DND-41 (cell line): ENCODE data around the gene KCTD18.

Experiments
- ATAC-seq: fragments of 200-7000 bp; cut with Tn5 transposase; 3 replicates; pipeline ENCODE4 v1.9.1; 2021; ENCODE audit warnings: low read depth; ENCODE audit not compliant: insufficient read depth
- DNase-seq: peaks from one replicate; pipeline ENCODE4 v3.0.0-alpha.2; 2020
- H2AFZ ChIP-seq: 2 replicates; pipeline ENCODE4 v1.6.0; 2012; ENCODE audit warnings: low read depth, low read length
- H3K27ac ChIP-seq: 2 replicates; pipeline ENCODE4 v1.5.1; 2012; ENCODE audit warnings: low read length, inconsistent platforms
- H3K27me3 ChIP-seq: fragments of 200-600 bp; sonication (generic); 2 replicates; pipeline ENCODE4 v1.6.0; 2012; ENCODE audit warnings: low read length, mild to moderate bottlenecking, inconsistent platforms; ENCODE audit not compliant: insufficient read depth, poor library complexity
- H3K36me3 ChIP-seq: 2 replicates; pipeline ENCODE4 v1.5.1; 2012; ENCODE audit warnings: low read length, inconsistent platforms; ENCODE audit not compliant: insufficient read depth
- H3K4me1 ChIP-seq: 2 replicates; pipeline ENCODE4 v1.5.1; 2012; ENCODE audit warnings: mild to moderate bottlenecking, low read length; ENCODE audit not compliant: insufficient read depth
- H3K4me2 ChIP-seq: 2 replicates; pipeline ENCODE4 v1.6.0; 2012; ENCODE audit warnings: mild to moderate bottlenecking, moderate library complexity, low read length, inconsistent platforms; ENCODE audit not compliant: insufficient read depth
- H3K4me3 ChIP-seq, 2 experiments: fragments of 200-600 bp in 1 of 2; shearing (Covaris generic) in 1 of 2; 2 replicates each; pipeline ENCODE4 v1.5.1; 2012 to 2016; ENCODE audit warnings: inconsistent platforms in 2 of 2, low read length in 2 of 2, mild to moderate bottlenecking in 2 of 2, low read depth in 1 of 2, moderate library complexity in 1 of 2
- H3K79me2 ChIP-seq: 2 replicates; pipeline ENCODE4 v1.6.0; 2012; ENCODE audit warnings: low read length, inconsistent platforms; ENCODE audit not compliant: insufficient read depth
- H3K9ac ChIP-seq: 2 replicates; pipeline ENCODE4 v1.6.0; 2012; ENCODE audit warnings: low read depth, mild to moderate bottlenecking, inconsistent platforms, low read length, moderate library complexity
- H3K9me3 ChIP-seq: 2 replicates; pipeline ENCODE4 v1.5.1; 2012; ENCODE audit warnings: low read length, moderate library complexity, mild to moderate bottlenecking, inconsistent platforms; ENCODE audit not compliant: insufficient read depth, severe bottlenecking
- H4K20me1 ChIP-seq: 2 replicates; pipeline ENCODE4 v1.6.0; 2012; ENCODE audit warnings: low read length; ENCODE audit not compliant: insufficient read depth
- EZH2 ChIP-seq: IDR thresholded peaks from 3 replicates; pipeline ENCODE4 v1.6.1; 2012; ENCODE audit warnings: borderline replicate concordance, low read depth, mild to moderate bottlenecking, moderate library complexity, low read length, inconsistent platforms; ENCODE audit not compliant: severe bottlenecking
- TF ChIP-seq, protein P1 (sequence below): IDR thresholded peaks from 2 replicates; pipeline ENCODE4 v1.5.1; 2012; ENCODE audit warnings: borderline replicate concordance, low read length, moderate library complexity, mild to moderate bottlenecking; ENCODE audit not compliant: poor library complexity, severe bottlenecking; ENCODE audit errors: extremely low read depth

The KCTD18 gene

DNA sequence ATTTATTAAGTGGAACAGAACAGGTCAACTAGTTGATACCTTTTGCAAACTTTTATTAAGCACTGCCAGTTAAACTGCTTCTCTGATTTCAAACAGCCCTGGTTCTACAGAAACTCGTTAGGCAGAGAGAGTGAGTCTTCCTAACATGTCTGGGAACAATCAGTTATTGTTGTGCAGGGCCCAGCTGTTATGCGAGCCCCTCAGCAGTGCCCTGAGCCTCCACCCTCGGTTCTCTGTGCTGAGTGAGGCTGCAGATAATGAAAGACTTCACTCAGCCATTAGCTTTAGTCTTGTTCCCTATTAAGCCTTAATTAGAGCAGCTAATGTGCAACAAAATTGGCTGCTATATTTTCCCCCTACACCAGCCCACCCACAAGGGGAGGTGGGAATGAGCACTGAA is 39.6 kb downstream of the KCTD18 start:
- Histone ChIP-seq H3K27me3 (peaks cover 7% of the 10 kb centered on the region), H4K20me1 (no peaks in the 10 kb centered on the region), H3K79me2 (no peaks in the 10 kb centered on the region), H3K9ac (no peak overlapping the region), H3K9me3 (no peaks in the 10 kb centered on the region), H3K4me1 (no peaks in the 10 kb centered on the region), H3K4me2 (no peak overlapping the region), H2AFZ (no peak overlapping the region), H3K36me3 (no peaks in the 10 kb centered on the region), H3K4me3 (no peak overlapping the region), H3K27ac (no peak overlapping the region)
- no peak for ATAC-seq
- TF ChIP-seq, protein P1, sequence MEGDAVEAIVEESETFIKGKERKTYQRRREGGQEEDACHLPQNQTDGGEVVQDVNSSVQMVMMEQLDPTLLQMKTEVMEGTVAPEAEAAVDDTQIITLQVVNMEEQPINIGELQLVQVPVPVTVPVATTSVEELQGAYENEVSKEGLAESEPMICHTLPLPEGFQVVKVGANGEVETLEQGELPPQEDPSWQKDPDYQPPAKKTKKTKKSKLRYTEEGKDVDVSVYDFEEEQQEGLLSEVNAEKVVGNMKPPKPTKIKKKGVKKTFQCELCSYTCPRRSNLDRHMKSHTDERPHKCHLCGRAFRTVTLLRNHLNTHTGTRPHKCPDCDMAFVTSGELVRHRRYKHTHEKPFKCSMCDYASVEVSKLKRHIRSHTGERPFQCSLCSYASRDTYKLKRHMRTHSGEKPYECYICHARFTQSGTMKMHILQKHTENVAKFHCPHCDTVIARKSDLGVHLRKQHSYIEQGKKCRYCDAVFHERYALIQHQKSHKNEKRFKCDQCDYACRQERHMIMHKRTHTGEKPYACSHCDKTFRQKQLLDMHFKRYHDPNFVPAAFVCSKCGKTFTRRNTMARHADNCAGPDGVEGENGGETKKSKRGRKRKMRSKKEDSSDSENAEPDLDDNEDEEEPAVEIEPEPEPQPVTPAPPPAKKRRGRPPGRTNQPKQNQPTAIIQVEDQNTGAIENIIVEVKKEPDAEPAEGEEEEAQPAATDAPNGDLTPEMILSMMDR: no peak
- no peak for TF ChIP-seq EZH2
- no peak for DNase-seq

DNA sequence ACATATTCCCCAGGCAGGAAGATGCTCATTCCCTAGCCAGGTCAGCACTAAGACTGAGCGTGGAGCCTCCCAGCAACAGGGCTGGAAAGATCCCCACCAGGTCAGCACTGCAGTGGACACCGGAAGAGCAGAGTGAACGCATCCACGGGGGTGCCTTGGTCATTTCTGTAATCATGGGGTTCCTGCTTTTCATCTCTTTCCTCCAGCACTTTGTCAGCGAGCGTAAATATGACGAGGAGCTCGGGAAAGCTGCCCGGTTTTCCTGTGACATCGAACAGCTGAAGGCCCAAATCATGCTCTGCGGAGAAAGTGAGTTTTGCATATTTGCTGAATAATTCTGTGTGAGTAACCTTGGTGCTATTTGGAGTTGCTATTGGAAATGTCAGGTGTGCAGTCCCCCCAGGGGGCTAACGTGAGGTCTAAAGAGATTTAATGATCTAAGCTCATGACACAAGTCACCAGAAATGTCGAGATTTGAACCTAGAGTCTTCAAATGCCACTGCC is 40.1 kb downstream of the KCTD18 start:
- Histone ChIP-seq H3K79me2 (no peaks in the 10 kb centered on the region), H2AFZ (no peak overlapping the region), H3K4me2 (no peak overlapping the region), H3K27ac (no peak overlapping the region), H3K27me3 (peaks cover 5% of the 10 kb centered on the region), H3K4me3 (no peak overlapping the region), H3K9ac (no peak overlapping the region), H4K20me1 (no peaks in the 10 kb centered on the region), H3K36me3 (no peaks in the 10 kb centered on the region), H3K9me3 (no peaks in the 10 kb centered on the region), H3K4me1 (no peaks in the 10 kb centered on the region)
- TF ChIP-seq, protein P1: no peak
- TF ChIP-seq EZH2: no peak
- DNase-seq (no peak), ATAC-seq (no peak)

DNA sequence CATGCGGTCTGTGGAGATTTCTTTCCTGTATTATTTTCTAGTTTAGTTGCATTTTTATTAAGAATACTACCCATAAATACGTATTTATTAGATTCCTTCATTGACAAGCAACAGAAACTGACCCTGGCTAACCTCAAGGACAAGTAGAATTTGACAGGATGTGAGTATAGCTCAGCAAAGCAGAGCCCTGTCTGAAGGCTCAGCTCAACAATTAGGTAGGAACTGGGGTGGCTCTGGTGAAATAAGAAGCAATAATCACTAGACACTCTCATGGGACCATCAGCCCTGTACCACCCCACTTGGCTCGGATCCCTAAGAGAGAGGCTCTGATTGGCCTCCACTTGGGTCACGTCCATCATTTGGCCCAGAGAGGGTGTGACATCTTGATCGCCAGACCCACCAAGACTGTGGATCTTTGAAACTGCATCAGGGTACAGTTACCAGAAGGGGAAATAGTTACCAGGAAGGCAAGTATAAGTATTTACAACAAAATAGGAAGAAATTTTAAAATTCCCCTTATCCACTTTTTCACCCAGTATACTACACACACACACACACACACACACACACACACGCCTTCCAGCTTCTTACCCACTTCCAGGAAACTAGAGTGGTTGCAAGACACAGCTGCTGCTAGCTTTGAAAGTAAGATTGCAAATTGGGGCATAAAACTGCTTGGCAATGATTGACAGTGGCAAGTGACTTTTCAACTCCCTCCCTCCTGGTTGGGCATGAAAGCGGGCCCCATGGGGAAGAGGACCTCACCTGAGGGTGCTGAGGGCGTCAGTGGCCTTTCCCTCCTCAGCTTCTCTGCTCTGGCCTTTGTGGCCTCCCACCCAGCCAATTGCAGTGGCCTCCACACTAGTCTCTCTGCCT is 41.8 kb downstream of the KCTD18 start:
- DNase-seq (peak; percentile 34), ATAC-seq (peak; percentile 69)
- Histone ChIP-seq H3K9me3 (no peaks in the 10 kb centered on the region), H3K4me3 (no peak overlapping the region), H3K36me3 (no peaks in the 10 kb centered on the region), H2AFZ (no peak overlapping the region), H3K27ac (no peak overlapping the region), H4K20me1 (no peaks in the 10 kb centered on the region), H3K27me3 (peaks cover 4% of the 10 kb centered on the region), H3K9ac (no peak overlapping the region), H3K79me2 (no peaks in the 10 kb centered on the region), H3K4me2 (no peak overlapping the region), H3K4me1 (no peaks in the 10 kb centered on the region)
- TF ChIP-seq, protein P1: no peak
